Tibial nerve (tissue), 4 donors: ENCODE measurements around the gene PUSL1.

Experiments used
- CTCF ChIP-seq, 5 experiments: fragments of 200-600 bp in 3 of 5; fragments of 450-650 bp in 2 of 5; sonication (generic) in 3 of 5; IDR thresholded peaks; one replicate each; pipeline ENCODE4 v1.5.1; 2016 to 2019; ENCODE audit warnings: antibody characterized with exemption in 5 of 5, mild to moderate bottlenecking in 3 of 5, moderate library complexity in 2 of 5
- EP300 ChIP-seq, 2 donors: sonication (generic); formaldehyde crosslinking; IDR thresholded peaks; one replicate each; pipeline ENCODE4 v1.6.1; 2017; ENCODE audit warnings: antibody characterized with exemption in 2 of 2, mild to moderate bottlenecking in 1 of 2
- POLR2A ChIP-seq, 2 donors: fragments of 450-650 bp; IDR thresholded peaks; one replicate each; pipeline ENCODE4 v1.6.1; 2017; ENCODE audit warnings: antibody characterized with exemption in 2 of 2, mild to moderate bottlenecking in 2 of 2, moderate library complexity in 2 of 2

DNA sequence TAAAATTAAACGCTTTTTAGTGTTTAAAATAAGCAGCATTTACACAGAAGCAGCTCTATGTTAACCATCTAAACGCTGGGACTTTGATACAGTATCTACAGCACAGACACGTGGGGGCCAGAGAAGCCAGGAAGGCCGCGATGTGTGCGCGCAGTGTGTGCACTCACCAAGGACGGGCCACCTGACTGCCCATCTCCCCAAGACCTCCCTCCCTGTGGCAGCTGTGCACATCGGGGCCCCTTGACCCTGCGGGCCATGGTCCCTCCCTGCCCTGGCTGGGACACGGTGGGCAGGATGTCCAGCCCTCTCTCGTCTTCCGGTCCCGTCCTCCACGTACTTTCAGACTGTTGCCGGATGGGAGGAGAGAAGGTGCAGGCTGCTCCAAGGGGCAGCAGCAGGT lies 26.9 kb downstream of the PUSL1 start:
- TF ChIP-seq CTCF (IDR thresholded peaks at IDR 0.05) (no peak), POLR2A (IDR thresholded peaks at IDR 0.05) (no peak), EP300 (IDR thresholded peaks at IDR 0.05) (no peak)
